ENCODE measurements around the gene FMOD.

DNA sequence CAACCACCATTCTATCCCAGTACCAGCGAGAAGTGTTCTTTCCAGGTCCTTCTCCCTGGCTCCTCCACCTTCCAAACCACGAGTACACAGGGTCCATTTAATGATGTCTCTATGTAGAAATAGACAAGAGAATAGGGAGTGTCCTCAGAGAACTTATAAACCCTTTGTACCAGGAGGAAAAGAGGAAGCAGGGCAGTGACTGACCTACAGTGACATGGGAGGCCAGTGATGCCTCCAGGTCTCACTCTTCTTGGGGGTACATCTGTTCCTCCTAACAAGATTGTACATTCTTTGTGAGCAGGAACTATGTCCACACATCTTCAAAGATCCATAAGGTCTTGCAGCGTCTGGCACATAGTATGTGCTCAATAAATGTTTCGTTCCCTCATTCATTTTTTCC lies 18.7 kb upstream of the FMOD start:
- TF ChIP-seq, protein P1, sequence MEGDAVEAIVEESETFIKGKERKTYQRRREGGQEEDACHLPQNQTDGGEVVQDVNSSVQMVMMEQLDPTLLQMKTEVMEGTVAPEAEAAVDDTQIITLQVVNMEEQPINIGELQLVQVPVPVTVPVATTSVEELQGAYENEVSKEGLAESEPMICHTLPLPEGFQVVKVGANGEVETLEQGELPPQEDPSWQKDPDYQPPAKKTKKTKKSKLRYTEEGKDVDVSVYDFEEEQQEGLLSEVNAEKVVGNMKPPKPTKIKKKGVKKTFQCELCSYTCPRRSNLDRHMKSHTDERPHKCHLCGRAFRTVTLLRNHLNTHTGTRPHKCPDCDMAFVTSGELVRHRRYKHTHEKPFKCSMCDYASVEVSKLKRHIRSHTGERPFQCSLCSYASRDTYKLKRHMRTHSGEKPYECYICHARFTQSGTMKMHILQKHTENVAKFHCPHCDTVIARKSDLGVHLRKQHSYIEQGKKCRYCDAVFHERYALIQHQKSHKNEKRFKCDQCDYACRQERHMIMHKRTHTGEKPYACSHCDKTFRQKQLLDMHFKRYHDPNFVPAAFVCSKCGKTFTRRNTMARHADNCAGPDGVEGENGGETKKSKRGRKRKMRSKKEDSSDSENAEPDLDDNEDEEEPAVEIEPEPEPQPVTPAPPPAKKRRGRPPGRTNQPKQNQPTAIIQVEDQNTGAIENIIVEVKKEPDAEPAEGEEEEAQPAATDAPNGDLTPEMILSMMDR (conservative IDR thresholded peaks at IDR 0.05; ENCODE audit: low read depth, low read length): no peak
- TF ChIP-seq EZH2 (IDR thresholded peaks at IDR 0.05; ENCODE audit: borderline replicate concordance, low read depth, low read length, poor library complexity, severe bottlenecking): no peak

Data from A673 (cell line).